Raji (cell line): ENCODE measurements around the gene NXPH1.

Source experiments
- POLR2A ChIP-seq: IDR thresholded peaks from 2 replicates; pipeline ENCODE4 v1.6.1; 2011; ENCODE audit warnings: low read depth, low read length, control low read depth; ENCODE audit not compliant: insufficient read depth

NXPH1 gene

DNA sequence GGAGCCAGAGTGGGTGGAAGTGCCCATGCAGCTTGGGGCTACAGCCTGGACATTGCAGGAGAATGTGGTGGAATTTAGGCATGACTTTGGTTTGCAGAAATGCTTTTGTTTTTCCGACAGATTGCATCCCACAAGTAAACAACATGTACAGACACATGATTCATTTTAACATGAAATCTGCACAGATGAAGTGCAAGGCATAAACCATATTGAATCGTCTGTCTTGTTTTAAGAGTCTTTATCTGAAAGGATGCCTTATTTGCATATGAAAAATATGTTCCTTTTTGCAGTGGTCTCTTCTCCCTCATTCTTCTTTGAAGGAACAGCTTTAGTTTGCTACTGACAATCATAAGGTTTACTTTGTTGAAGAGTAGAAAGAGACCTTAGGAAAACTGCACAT is 94.9 kb downstream of the NXPH1 start:
- TF ChIP-seq POLR2A = no peak

GRCh38 chr7:8531991-8532515 is 98.6 kb downstream of the NXPH1 start:
- no peak for TF ChIP-seq POLR2A

DNA sequence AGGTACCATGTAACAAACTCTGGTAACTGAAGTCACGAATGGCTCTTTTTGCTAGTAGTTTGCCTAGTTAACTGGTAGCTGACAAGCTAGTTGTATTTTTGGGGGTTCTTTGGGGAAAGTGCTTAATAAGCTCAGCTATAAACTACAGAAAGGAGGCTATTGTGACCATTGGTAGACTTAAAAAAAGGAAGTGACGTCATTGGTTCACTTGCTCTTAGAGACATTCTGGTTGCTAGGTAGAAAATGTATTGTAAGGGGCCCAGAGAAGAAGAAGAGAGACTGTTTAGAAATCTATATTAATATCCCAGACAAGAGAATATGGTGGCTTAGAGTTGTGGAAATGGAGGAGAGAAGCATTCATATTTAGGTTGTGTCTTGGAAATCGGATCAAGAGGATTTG is 103.0 kb downstream of the NXPH1 start:
- TF ChIP-seq POLR2A = no peak

GRCh38 chr7:8549046-8549445 is 115.6 kb downstream of the NXPH1 start:
- TF ChIP-seq POLR2A = no peak

DNA sequence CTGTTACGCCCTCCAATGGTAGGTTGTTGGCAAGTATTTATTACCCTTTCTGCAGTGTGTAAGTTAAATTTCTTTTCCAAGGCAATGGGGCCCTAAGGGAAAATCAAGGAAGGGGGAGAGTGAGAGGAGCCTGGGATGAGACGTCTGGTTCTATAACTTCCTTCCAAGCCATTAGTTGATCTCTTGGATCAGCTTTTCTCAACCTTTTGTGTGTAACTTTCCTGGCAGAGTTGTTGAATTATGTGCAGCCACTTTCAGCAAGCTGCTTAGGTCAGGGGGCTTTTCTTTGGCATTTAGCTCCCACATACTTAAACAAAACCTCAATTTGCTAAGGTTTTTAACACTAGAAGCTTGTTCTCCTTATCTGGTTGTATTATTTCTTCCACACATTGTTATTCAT is 127.1 kb downstream of the NXPH1 start:
- no peak for TF ChIP-seq POLR2A

- TF ChIP-seq POLR2A = no peak
Measured at GRCh38 chr7:8561449-8561848, 128.0 kb downstream of the NXPH1 start.

GRCh38 chr7:8564281-8564680 is 130.9 kb downstream of the NXPH1 start:
- TF ChIP-seq POLR2A = no peak

DNA sequence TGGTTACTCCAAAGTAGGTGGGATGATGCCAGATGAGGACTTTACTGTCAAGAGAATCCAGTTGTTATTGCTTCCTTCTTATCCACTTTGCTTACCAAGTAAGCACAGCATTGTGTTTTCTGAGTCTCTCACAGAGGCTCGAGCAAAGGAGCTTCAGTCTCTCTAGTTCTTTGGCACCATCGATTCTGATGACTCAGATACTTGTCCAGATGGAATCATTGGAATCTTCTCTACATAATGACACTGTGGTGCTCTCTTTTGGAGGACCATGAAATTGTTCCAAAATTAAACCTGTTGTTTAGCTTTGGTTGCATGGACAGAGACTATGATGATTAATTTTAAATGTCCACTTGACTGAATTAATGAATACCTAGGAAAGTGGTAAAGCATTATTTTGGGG is 132.6 kb downstream of the NXPH1 start:
- no peak for TF ChIP-seq POLR2A

DNA sequence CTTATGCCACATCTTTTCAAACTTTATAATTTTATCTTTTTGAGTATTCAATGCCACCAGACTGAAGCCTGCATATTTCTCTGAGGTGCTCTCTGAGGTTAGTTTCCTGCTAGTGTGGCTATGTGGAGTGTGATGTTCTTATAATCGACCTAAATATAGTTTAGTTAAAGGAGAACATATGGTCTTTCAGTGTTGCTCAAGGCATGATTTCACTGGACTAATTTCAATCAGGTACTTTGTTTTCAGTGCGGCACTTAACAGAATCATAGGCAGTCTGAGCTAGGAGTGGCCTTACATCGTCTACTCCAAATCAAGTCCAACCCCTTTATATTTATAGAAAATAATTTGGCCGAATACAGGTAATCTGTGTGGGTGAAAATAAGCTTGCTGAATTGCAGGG is 134.2 kb downstream of the NXPH1 start:
- no peak for TF ChIP-seq POLR2A

- TF ChIP-seq POLR2A = no peak
Measured at GRCh38 chr7:8579661-8580194, 146.3 kb downstream of the NXPH1 start.

GRCh38 chr7:8581842-8582241 is 148.4 kb downstream of the NXPH1 start:
- TF ChIP-seq POLR2A = no peak

GRCh38 chr7:8582728-8583127 is 149.3 kb downstream of the NXPH1 start:
- no peak for TF ChIP-seq POLR2A

DNA sequence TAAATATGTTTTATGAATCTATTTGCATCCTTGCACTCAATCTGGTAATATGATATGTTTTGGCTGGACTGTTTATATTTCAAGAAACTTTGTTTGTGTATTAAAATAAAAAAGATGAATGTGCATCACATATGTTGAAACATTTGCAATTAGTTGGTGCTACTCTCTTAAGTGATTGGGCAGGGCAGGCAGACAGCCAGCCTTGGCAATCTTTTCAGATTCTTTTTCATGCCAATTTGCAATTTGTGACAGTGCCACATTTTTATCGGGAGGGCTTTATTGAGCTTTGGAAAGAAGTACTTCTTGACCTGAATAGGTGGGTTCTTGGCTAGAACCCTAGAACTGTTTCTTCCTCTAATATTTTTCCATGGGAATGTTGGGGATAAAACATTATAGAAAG is 152.2 kb downstream of the NXPH1 start:
- no peak for TF ChIP-seq POLR2A

DNA sequence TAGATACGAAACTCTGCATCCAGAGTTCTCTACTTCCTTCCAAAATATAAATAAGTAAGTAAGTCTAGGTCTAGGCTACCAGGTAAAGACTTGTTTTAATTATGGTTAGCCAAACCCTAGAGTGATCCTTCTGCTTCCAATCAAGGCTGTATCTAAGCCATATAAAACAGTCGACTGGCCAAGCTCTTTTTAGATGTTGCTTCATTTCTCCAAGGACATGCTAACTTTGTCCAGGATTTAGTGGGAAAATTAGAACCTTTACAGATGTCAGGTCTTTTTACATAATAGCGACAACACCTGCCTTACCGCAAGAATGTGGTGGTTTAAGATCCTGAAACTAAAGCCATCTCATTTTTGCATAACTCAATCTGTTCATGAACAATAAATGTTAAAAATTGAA is 156.8 kb downstream of the NXPH1 start:
- TF ChIP-seq POLR2A = no peak

- no peak for TF ChIP-seq POLR2A
Measured at GRCh38 chr7:8590791-8591190, 157.4 kb downstream of the NXPH1 start.

DNA sequence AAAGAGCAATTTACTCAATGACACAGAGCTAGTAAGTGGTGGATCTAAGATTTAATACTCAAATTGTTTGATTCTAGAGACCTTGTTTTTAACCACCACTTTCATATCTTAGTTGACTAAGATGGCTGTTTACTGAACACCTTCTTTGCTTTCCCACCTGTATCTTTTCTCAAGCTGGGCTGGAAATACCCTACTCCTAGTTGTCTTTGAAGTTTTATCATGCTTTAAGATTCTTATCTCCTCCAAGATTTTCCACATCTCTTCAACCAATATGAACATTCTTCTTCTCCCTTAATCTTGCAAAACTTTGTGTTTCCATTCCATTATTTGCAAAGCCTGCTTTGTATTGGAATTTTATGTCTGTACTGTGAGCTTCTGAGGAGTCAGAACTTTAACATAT is 157.9 kb downstream of the NXPH1 start:
- no peak for TF ChIP-seq POLR2A

DNA sequence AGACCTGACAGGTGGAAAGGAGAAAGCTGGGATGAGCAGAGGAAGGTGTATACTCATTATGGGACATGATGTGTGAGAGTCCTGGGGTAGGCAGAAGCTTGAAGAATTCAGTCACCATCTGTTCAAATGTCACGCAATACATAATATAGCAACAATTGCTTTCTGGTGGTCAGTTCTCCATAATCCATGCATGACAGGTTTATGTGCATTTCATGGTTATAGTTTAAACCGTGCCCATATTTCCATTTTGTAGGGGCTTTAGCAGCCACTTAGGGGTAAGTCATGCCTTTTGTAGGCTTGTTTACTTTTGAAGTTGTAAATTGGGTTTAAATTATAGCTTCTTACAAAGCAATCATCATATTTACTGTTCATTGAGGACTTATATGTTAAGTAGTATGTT is 158.8 kb downstream of the NXPH1 start:
- no peak for TF ChIP-seq POLR2A
